HepG2 (cell line): ENCODE measurements around the gene RARG. TPM values are rescaled to one million over a fixed set of nuclear protein-coding genes. Genes with fewer than 3 reads are reported as not detected.

Experiments used
- CHD4 ChIP-seq: fragments of 200-600 bp; sonication (generic); IDR thresholded peaks from 2 replicates; pipeline ENCODE4 v1.7.0; 2017; ENCODE audit warnings: mild to moderate bottlenecking, low read length, borderline replicate concordance
- GABPA ChIP-seq, 2 experiments: IDR thresholded peaks; 2 replicates each; pipeline ENCODE4 v1.6.1; 2011 to 2016; ENCODE audit warnings: low read depth in 2 of 2, low read length in 1 of 2, missing biosample characterization in 1 of 2, missing genetic modification characterization in 1 of 2
- HNRNPUL1 ChIP-seq: fragments of 200-400 bp; formaldehyde crosslinking; IDR thresholded peaks from 2 replicates; pipeline ENCODE4 v1.6.1; 2017; ENCODE audit warnings: low read depth, mild to moderate bottlenecking, low read length, moderate library complexity
- KLF16 ChIP-seq, 2 experiments: sonication (generic) in 1 of 2; formaldehyde crosslinking in 1 of 2; IDR thresholded peaks; 2 replicates each; pipeline versions ENCODE4 v1.6.1 to v1.8.0; 2016 to 2023; ENCODE audit warnings: missing genetic modification reagents in 2 of 2, missing compliant biosample characterization in 1 of 2
- LRRFIP1 ChIP-seq: sonication (generic); formaldehyde crosslinking; conservative IDR thresholded peaks from 2 replicates; pipeline ENCODE4 v1.4.0; 2020; ENCODE audit warnings: missing genetic modification reagents
- NFKB2 ChIP-seq: sonication (generic); formaldehyde crosslinking; IDR thresholded peaks from 2 replicates; pipeline ENCODE4 v1.4.0; 2020; ENCODE audit warnings: missing genetic modification reagents, borderline replicate concordance
- NPAS2 ChIP-seq: sonication (generic); formaldehyde crosslinking; IDR thresholded peaks from 2 replicates; pipeline ENCODE4 v1.8.0; 2022; ENCODE audit warnings: mild to moderate bottlenecking, missing genetic modification reagents, borderline replicate concordance
- SNAPC2 ChIP-seq: sonication (generic); formaldehyde crosslinking; IDR thresholded peaks from 2 replicates; pipeline ENCODE4 v1.8.1; 2022; ENCODE audit warnings: mild to moderate bottlenecking, missing genetic modification reagents
- SUZ12 ChIP-seq: fragments of 150-350 bp; IDR thresholded peaks from 2 replicates; pipeline ENCODE4 v1.6.1; 2014; ENCODE audit warnings: low read depth, low read length
- YEATS2 ChIP-seq: sonication (generic); formaldehyde crosslinking; IDR thresholded peaks from 2 replicates; pipeline ENCODE4 v1.4.0; 2020; ENCODE audit warnings: missing genetic modification reagents, borderline replicate concordance
- ZBTB10 ChIP-seq: sonication (generic); formaldehyde crosslinking; IDR thresholded peaks from 2 replicates; pipeline ENCODE4 v1.4.0; 2020; ENCODE audit warnings: missing genetic modification reagents, borderline replicate concordance
- ZC3H13 ChIP-seq: sonication (generic); formaldehyde crosslinking; IDR thresholded peaks from 2 replicates; pipeline ENCODE4 v1.8.1; 2023; ENCODE audit warnings: mild to moderate bottlenecking, missing genetic modification reagents, moderate library complexity
- ZNF256 ChIP-seq: sonication (generic); formaldehyde crosslinking; conservative IDR thresholded peaks from 2 replicates; pipeline ENCODE4 v1.4.0; 2020; ENCODE audit warnings: missing genetic modification reagents
- ZNF337 ChIP-seq: sonication (generic); formaldehyde crosslinking; IDR thresholded peaks from 2 replicates; pipeline ENCODE4 v1.5.1; 2020; ENCODE audit warnings: missing genetic modification reagents, low read depth, mild to moderate bottlenecking, borderline replicate concordance
- ZNF354B ChIP-seq: sonication (generic); formaldehyde crosslinking; IDR thresholded peaks from 2 replicates; pipeline ENCODE4 v1.8.0; 2022; ENCODE audit warnings: mild to moderate bottlenecking, missing genetic modification reagents
- ZNF414 ChIP-seq: sonication (generic); formaldehyde crosslinking; IDR thresholded peaks from 2 replicates; pipeline ENCODE4 v1.5.0; 2020; ENCODE audit warnings: missing genetic modification reagents
- ZNF496 ChIP-seq: sonication (generic); formaldehyde crosslinking; IDR thresholded peaks from 2 replicates; pipeline ENCODE4 v1.8.1; 2023; ENCODE audit warnings: mild to moderate bottlenecking, moderate library complexity, missing genetic modification reagents; ENCODE audit not compliant: insufficient replicate concordance
- ZNF564 ChIP-seq: sonication (generic); formaldehyde crosslinking; IDR thresholded peaks from 2 replicates; pipeline ENCODE4 v1.8.1; 2023; ENCODE audit warnings: mild to moderate bottlenecking, missing genetic modification reagents
- ZNF644 ChIP-seq: IDR thresholded peaks from 2 replicates; pipeline ENCODE4 v1.6.1; 2016; ENCODE audit warnings: low read depth
- polyA plus RNA-seq, 8 experiments: library from polyadenylated mRNA; depleted of rRNA in 3 of 8; stranded (reverse) in 7 of 8; unstranded in 1 of 8; fragments of >200 nt; fragmentation: Illumina TruSeq in 4 of 8; extraction: Trizol in 4 of 8; gene quantifications; 2 replicates each; pipeline versions ENCODE4 v1.2.1 to v1.2.3, GENCODE V29; 2011 to 2016; ENCODE audit warnings: low read depth in 4 of 8, missing spikeins in 1 of 8, mixed read lengths in 1 of 8; ENCODE audit not compliant: insufficient read depth in 1 of 8
- total RNA-seq, 5 experiments: library from RNA; depleted of rRNA; stranded (reverse); fragments of >200 nt; fragmentation: Illumina TruSeq; extraction: Trizol; gene quantifications; 2 replicates each; pipeline ENCODE4 v1.2.3, GENCODE V29; 2016; ENCODE audit warnings: low read depth in 1 of 5
- TF ChIP-seq, protein P1 (sequence below): sonication (generic); formaldehyde crosslinking; IDR thresholded peaks from 2 replicates; pipeline ENCODE4 v1.8.1; 2022; ENCODE audit warnings: mild to moderate bottlenecking, missing genetic modification reagents
- TF ChIP-seq, protein P2 (sequence below): IDR thresholded peaks from 2 replicates; pipeline ENCODE4 v1.6.1; 2012; ENCODE audit warnings: inconsistent platforms

RARG gene
- total and polyA plus RNA-seq, 2 of the 13 experiments (the other 11 are each of a cell fraction or from before 2014, with no cell fraction given), result 0.77 to 1.5 TPM

DNA sequence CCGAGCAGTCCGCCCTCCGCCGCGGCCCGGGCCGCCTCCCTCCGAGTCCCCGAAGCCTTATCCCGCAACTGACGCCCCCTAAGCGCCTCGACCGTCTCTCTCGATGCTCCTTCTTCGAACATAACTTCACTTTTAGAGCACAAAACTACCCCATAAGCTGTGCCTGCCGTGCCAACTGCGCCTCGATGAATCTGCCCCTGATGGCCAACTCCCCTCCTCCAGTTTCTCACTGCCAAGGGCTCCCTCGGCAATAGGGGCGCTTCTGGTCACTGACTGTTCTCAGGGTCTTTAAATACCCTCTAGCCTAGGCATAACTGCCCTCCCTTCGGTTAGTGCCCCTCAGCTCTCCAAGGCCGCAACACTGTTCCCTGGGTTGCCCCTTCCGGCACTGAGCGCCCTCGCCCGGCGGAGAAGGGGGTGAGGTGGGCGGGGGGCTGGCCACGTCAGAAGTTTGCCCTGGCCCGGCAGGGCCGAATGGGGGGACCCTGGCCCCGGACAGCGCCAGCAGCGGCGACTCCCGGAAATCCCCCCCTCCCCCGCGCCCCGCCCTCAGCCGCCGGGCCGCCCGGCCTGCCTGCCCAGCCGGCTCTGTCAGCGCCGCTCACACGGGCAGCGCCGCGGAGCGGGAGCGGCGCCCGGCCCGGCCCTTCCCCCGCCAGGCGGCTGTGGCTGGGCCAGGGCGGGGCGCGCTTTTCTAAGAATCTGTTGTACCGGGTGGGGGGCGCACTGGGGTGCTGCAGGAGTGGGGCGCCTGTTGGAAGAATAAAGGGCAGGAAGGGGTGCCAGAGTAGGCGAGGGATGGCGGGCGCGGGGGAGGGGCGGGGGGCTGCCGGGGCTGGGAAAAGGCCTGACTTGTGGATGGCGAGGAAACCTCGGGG is 10.6 kb downstream of the RARG start (continued):
- TF ChIP-seq ZBTB10 (CRISPR knock-in tag) (0 out of 2 replicates have a peak, but pooled peaks have one; percentile 26), KLF16 (CRISPR knock-in tag; IDR thresholded peaks at IDR 0.05) (no peak), LRRFIP1 (CRISPR knock-in tag) (no peak), SUZ12 (no peak), ZNF354B (CRISPR knock-in tag) (0 out of 2 replicates have a peak, but pooled peaks have one; percentile 11), ZNF564 (CRISPR knock-in tag) (0 out of 2 replicates have a peak, but pooled peaks have one; percentile 5), ZC3H13 (CRISPR knock-in tag) (peak; percentile 30; the same call in 1 of the 2 replicates), ZNF414 (CRISPR knock-in tag) (no peak), YEATS2 (CRISPR knock-in tag) (no peak), NPAS2 (CRISPR knock-in tag) (no peak), ZNF256 (CRISPR knock-in tag) (0 out of 2 replicates have a peak, but pooled peaks have one; percentile 23), NFKB2 (CRISPR knock-in tag) (no peak), CHD4 (no peak), SNAPC2 (CRISPR knock-in tag) (no peak; the same call in 1 of the 2 replicates), ZNF644 (CRISPR knock-in tag) (no peak), HNRNPUL1 (no peak), ZNF337 (CRISPR knock-in tag) (no peak), ZNF496 (CRISPR knock-in tag) (no peak), GABPA (IDR thresholded peaks at IDR 0.05; ENCODE audit: low read depth, low read length) (0 out of 2 replicates have a peak, but pooled peaks have one; percentile 22), GABPA (CRISPR knock-in tag; IDR thresholded peaks at IDR 0.05; ENCODE audit: low read depth) (peak; percentile 68)
- TF ChIP-seq, protein P1, sequence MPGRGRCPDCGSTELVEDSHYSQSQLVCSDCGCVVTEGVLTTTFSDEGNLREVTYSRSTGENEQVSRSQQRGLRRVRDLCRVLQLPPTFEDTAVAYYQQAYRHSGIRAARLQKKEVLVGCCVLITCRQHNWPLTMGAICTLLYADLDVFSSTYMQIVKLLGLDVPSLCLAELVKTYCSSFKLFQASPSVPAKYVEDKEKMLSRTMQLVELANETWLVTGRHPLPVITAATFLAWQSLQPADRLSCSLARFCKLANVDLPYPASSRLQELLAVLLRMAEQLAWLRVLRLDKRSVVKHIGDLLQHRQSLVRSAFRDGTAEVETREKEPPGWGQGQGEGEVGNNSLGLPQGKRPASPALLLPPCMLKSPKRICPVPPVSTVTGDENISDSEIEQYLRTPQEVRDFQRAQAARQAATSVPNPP (CRISPR knock-in tag), result no peak
- TF ChIP-seq, protein P2, sequence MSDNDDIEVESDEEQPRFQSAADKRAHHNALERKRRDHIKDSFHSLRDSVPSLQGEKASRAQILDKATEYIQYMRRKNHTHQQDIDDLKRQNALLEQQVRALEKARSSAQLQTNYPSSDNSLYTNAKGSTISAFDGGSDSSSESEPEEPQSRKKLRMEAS, result 0 out of 2 replicates have a peak, but pooled peaks have one; percentile 31
